Fibroblast of lung (primary cell): ENCODE measurements around the gene JARID2. TPM values are rescaled to one million over a fixed set of nuclear protein-coding genes. Genes with fewer than 3 reads are reported as not detected.

Experiments used
- DNase-seq, 2 donors: peaks; one replicate each; pipeline versions ENCODE4 v3.0.0 to v3.0.0-alpha.2; 2010; ENCODE audit warnings: low read depth in 2 of 2
- H2AFZ ChIP-seq: 2 replicates; pipeline ENCODE4 v1.5.1; 2012; ENCODE audit warnings: low read length, control low read depth, inconsistent platforms
- H3K27ac ChIP-seq: 2 replicates; pipeline ENCODE4 v1.5.1; 2011; ENCODE audit warnings: low read length, control low read depth; ENCODE audit not compliant: insufficient read depth
- H3K27me3 ChIP-seq: 2 replicates; pipeline ENCODE4 v1.5.1; 2011; ENCODE audit warnings: mild to moderate bottlenecking, low read length; ENCODE audit not compliant: control insufficient read depth, insufficient read depth
- H3K36me3 ChIP-seq: 2 replicates; pipeline ENCODE4 v1.5.1; 2011; ENCODE audit warnings: low read length; ENCODE audit not compliant: control insufficient read depth, insufficient read depth
- H3K4me1 ChIP-seq: 2 replicates; pipeline ENCODE4 v1.5.1; 2011; ENCODE audit warnings: low read length; ENCODE audit not compliant: control insufficient read depth, insufficient read depth; ENCODE audit errors: extremely low read depth
- H3K4me2 ChIP-seq: 2 replicates; pipeline ENCODE4 v1.5.1; 2011; ENCODE audit warnings: low read length, control low read depth; ENCODE audit not compliant: insufficient read depth; ENCODE audit errors: extremely low read depth
- H3K4me3 ChIP-seq, 4 experiments: fragments of 200-600 bp in 1 of 4; sonication (generic) in 1 of 4; replicated peaks in 1 of 4; 2 replicates each; pipeline ENCODE4 v1.5.1; 2011 to 2016; ENCODE audit warnings: low read length in 4 of 4, low read depth in 3 of 4, mild to moderate bottlenecking in 3 of 4, control low read depth in 2 of 4, inconsistent platforms in 1 of 4, mixed read lengths in 1 of 4; ENCODE audit not compliant: insufficient read depth in 1 of 4; ENCODE audit errors: control extremely low read depth in 1 of 4
- H3K79me2 ChIP-seq: 2 replicates; pipeline ENCODE4 v1.5.1; 2012; ENCODE audit warnings: mild to moderate bottlenecking, low read length, inconsistent platforms; ENCODE audit not compliant: control insufficient read depth, insufficient read depth
- H3K9ac ChIP-seq: 2 replicates; pipeline ENCODE4 v1.5.1; 2011; ENCODE audit warnings: mild to moderate bottlenecking, low read length, control low read depth; ENCODE audit not compliant: insufficient read depth
- H3K9me3 ChIP-seq: 2 replicates; pipeline ENCODE4 v1.5.1; 2012; ENCODE audit warnings: low read depth, low read length; ENCODE audit not compliant: control insufficient read depth, insufficient read depth
- H4K20me1 ChIP-seq: 2 replicates; pipeline ENCODE4 v1.5.1; 2011; ENCODE audit warnings: low read length; ENCODE audit not compliant: control insufficient read depth, insufficient read depth; ENCODE audit errors: extremely low read depth
- CTCF ChIP-seq, 2 donors: IDR thresholded peaks in 1 of 2; conservative IDR thresholded peaks in 1 of 2; 1 replicate in 1 of 2; 2 replicates in 1 of 2; pipeline ENCODE4 v1.5.1; 2011 to 2012; ENCODE audit warnings: low read length in 2 of 2, control low read depth in 1 of 2, inconsistent platforms in 1 of 2, low read depth in 1 of 2, mild to moderate bottlenecking in 1 of 2
- EZH2 ChIP-seq: IDR thresholded peaks from 2 replicates; pipeline ENCODE4 v1.5.1; 2012; ENCODE audit warnings: low read length, control low read depth, mild to moderate bottlenecking; ENCODE audit errors: missing control alignments
- polyA plus RNA-seq, 2 donors: library from polyadenylated mRNA; depleted of rRNA in 1 of 2; stranded (reverse) in 1 of 2; unstranded in 1 of 2; fragments of >200 nt; gene quantifications; 2 replicates each; pipeline ENCODE4 v1.2.1, GENCODE V29; 2011 to 2012; ENCODE audit warnings: missing spikeins in 1 of 2
- total RNA-seq: library from RNA; depleted of rRNA; stranded (reverse); fragments of >200 nt; gene quantifications from 2 replicates; pipeline ENCODE4 v1.2.1, GENCODE V29; 2014

Gene JARID2
- total and polyA plus RNA-seq, 2 donors (not counting 1 experiment from before 2014, with no cell fraction given) = 5.0 to 8.2 TPM

GRCh38 chr6:15276036-15276985 is 30.4 kb downstream of the JARID2 start:
- Histone ChIP-seq H3K4me2 (no peak overlapping the region), H3K36me3 (no peaks in the 10 kb centered on the region), H2AFZ (no peak overlapping the region), H3K9ac (no peak overlapping the region), H3K27me3 (no peaks in the 10 kb centered on the region), H4K20me1 (no peaks in the 10 kb centered on the region), H3K79me2 (peaks cover 31% of the 10 kb centered on the region), H3K9me3 (no peaks in the 10 kb centered on the region), H3K27ac (no peak overlapping the region), H3K4me1 (peaks cover 2% of the 10 kb centered on the region), H3K4me3 (no peak overlapping the region)
- DNase-seq = peak in 1 of 2 donors; percentile 27
- TF ChIP-seq EZH2 = no peak
- no peak for TF ChIP-seq CTCF (conservative IDR thresholded peaks at IDR 0.05 in 1 of 2, IDR thresholded peaks at IDR 0.05 in 1 of 2; ENCODE audit: low read depth in 1 of 2, low read length in 2 of 2)

GRCh38 chr6:15279047-15279661 is 33.3 kb downstream of the JARID2 start:
- Histone ChIP-seq H3K9me3 (no peaks in the 10 kb centered on the region), H3K27ac (no peak overlapping the region), H3K79me2 (peaks cover 35% of the 10 kb centered on the region), H3K4me2 (no peak overlapping the region), H3K27me3 (no peaks in the 10 kb centered on the region), H4K20me1 (no peaks in the 10 kb centered on the region), H2AFZ (no peak overlapping the region), H3K4me3 (no peak overlapping the region), H3K9ac (no peak overlapping the region), H3K36me3 (no peaks in the 10 kb centered on the region), H3K4me1 (peaks cover 2% of the 10 kb centered on the region)
- DNase-seq = no peak
- no peak for TF ChIP-seq CTCF (conservative IDR thresholded peaks at IDR 0.05 in 1 of 2, IDR thresholded peaks at IDR 0.05 in 1 of 2; ENCODE audit: low read depth in 1 of 2, low read length in 2 of 2)

GRCh38 chr6:15280028-15280427 is 34.2 kb downstream of the JARID2 start:
- peaks cover 4% of the 10 kb centered on the region for H3K4me1 ChIP-seq
- no peaks in the 10 kb centered on the region for H3K36me3 ChIP-seq
- H3K9me3 ChIP-seq = no peaks in the 10 kb centered on the region
- peak; percentile 50 to 85 for DNase-seq
- H3K4me2 ChIP-seq = no peak overlapping the region
- no peak overlapping the region for H3K9ac ChIP-seq
- no peak overlapping the region for H3K27ac ChIP-seq
- H4K20me1 ChIP-seq = no peaks in the 10 kb centered on the region
- H3K4me3 ChIP-seq = no peak overlapping the region
- H3K27me3 ChIP-seq = no peaks in the 10 kb centered on the region
- no peak for TF ChIP-seq EZH2
- TF ChIP-seq CTCF (conservative IDR thresholded peaks at IDR 0.05 in 1 of 2, IDR thresholded peaks at IDR 0.05 in 1 of 2; ENCODE audit: low read depth in 1 of 2, low read length in 2 of 2) = no peak
- peaks cover 36% of the 10 kb centered on the region for H3K79me2 ChIP-seq
- no peak overlapping the region for H2AFZ ChIP-seq
